ENCODE results near the gene HSPG2.
"Not testable (repeated sequence)": the region's sequence is repeated elsewhere in the genome, so short reads cannot be mapped to it uniquely, and the experiment has no call there.

Gene HSPG2

GRCh38 chr1:21937034-21937371 lies at the start of gene HSPG2:
Gene HSPG2 (minus strand): TSS chr1:21937310. CDS start chr1:21937217, 93 bp downstream.
- in situ Hi-C loops (cut with HindIII; ENCODE audit: low sequenced_read_pairs): loop anchor here (5.0 kb wide), 1 partner anchor 50 kb away; no protein-coding TSS in a partner anchor
- no peak for DNase-seq (ENCODE audit: low read depth)
- peak within 1 kb of the TSS; percentile 53 for H3K4me3 ChIP-seq (ENCODE audit: low read depth, low read length)
- no peak for TF ChIP-seq CTCF (IDR thresholded peaks at IDR 0.05; ENCODE audit: low read depth, low read length, missing control alignments)

GRCh38 chr1:21986386-21986785 lies 49.3 kb upstream of the HSPG2 start:
- DNase-seq (ENCODE audit: low read depth); H3K4me3 ChIP-seq (ENCODE audit: low read depth, low read length); in situ Hi-C loops (cut with HindIII; ENCODE audit: low sequenced_read_pairs): not testable (repeated sequence)

- in situ Hi-C loops (cut with HindIII; ENCODE audit: low sequenced_read_pairs); H3K4me3 ChIP-seq (ENCODE audit: low read depth, low read length): not testable (repeated sequence)
Observed at GRCh38 chr1:21985893-21986292, 48.8 kb upstream of the HSPG2 start.

GRCh38 chr1:21983539-21983938 lies 46.4 kb upstream of the HSPG2 start:
- in situ Hi-C loops (cut with HindIII; ENCODE audit: low sequenced_read_pairs); DNase-seq (ENCODE audit: low read depth): not testable (repeated sequence)

More at GRCh38 chr1:21985893-21986292, 48.8 kb upstream of the HSPG2 start:
- not testable (repeated sequence) for DNase-seq (ENCODE audit: low read depth)

GRCh38 chr1:21982122-21982521 lies 45.0 kb upstream of the HSPG2 start:
- DNase-seq (ENCODE audit: low read depth); H3K4me3 ChIP-seq (ENCODE audit: low read depth, low read length); in situ Hi-C loops (cut with HindIII; ENCODE audit: low sequenced_read_pairs): not testable (repeated sequence)

More at GRCh38 chr1:21983539-21983938, 46.4 kb upstream of the HSPG2 start:
- H3K4me3 ChIP-seq (ENCODE audit: low read depth, low read length): not testable (repeated sequence)

GRCh38 chr1:21981253-21981652 lies 44.1 kb upstream of the HSPG2 start:
- DNase-seq (ENCODE audit: low read depth); in situ Hi-C loops (cut with HindIII; ENCODE audit: low sequenced_read_pairs); H3K4me3 ChIP-seq (ENCODE audit: low read depth, low read length): not testable (repeated sequence)

GRCh38 chr1:21980515-21981220 lies 43.6 kb upstream of the HSPG2 start:
- H3K4me3 ChIP-seq (ENCODE audit: low read depth, low read length); in situ Hi-C loops (cut with HindIII; ENCODE audit: low sequenced_read_pairs); DNase-seq (ENCODE audit: low read depth): not testable (repeated sequence)

- in situ Hi-C loops (cut with HindIII; ENCODE audit: low sequenced_read_pairs); H3K4me3 ChIP-seq (ENCODE audit: low read depth, low read length); DNase-seq (ENCODE audit: low read depth): not testable (repeated sequence)
Observed at GRCh38 chr1:21978209-21978608, 41.1 kb upstream of the HSPG2 start.

GRCh38 chr1:21976703-21977239 lies 39.7 kb upstream of the HSPG2 start, which contains the start of gene CELA3B:
Gene CELA3B (plus strand): TSS chr1:21977022. CDS start chr1:21977040, 18 bp downstream.
- in situ Hi-C loops (cut with HindIII; ENCODE audit: low sequenced_read_pairs); H3K4me3 ChIP-seq (ENCODE audit: low read depth, low read length); DNase-seq (ENCODE audit: low read depth): not testable (repeated sequence)

GRCh38 chr1:21975296-21975695 lies 38.2 kb upstream of the HSPG2 start:
- in situ Hi-C loops (cut with HindIII; ENCODE audit: low sequenced_read_pairs); DNase-seq (ENCODE audit: low read depth); H3K4me3 ChIP-seq (ENCODE audit: low read depth, low read length): not testable (repeated sequence)

- H3K4me3 ChIP-seq (ENCODE audit: low read depth, low read length); DNase-seq (ENCODE audit: low read depth); in situ Hi-C loops (cut with HindIII; ENCODE audit: low sequenced_read_pairs): not testable (repeated sequence)
Observed at GRCh38 chr1:21974699-21975098, 37.6 kb upstream of the HSPG2 start.

- H3K4me3 ChIP-seq (ENCODE audit: low read depth, low read length); in situ Hi-C loops (cut with HindIII; ENCODE audit: low sequenced_read_pairs): not testable (repeated sequence)
Observed at GRCh38 chr1:21973948-21974347, 36.8 kb upstream of the HSPG2 start.

GRCh38 chr1:21972973-21973441 lies 35.9 kb upstream of the HSPG2 start:
- in situ Hi-C loops (cut with HindIII; ENCODE audit: low sequenced_read_pairs); DNase-seq (ENCODE audit: low read depth); H3K4me3 ChIP-seq (ENCODE audit: low read depth, low read length): not testable (repeated sequence)

More at GRCh38 chr1:21973948-21974347, 36.8 kb upstream of the HSPG2 start:
- DNase-seq (ENCODE audit: low read depth): not testable (repeated sequence)

GRCh38 chr1:21970523-21970922 lies 33.4 kb upstream of the HSPG2 start:
- DNase-seq (ENCODE audit: low read depth); in situ Hi-C loops (cut with HindIII; ENCODE audit: low sequenced_read_pairs); H3K4me3 ChIP-seq (ENCODE audit: low read depth, low read length): not testable (repeated sequence)

GRCh38 chr1:21969066-21969465 lies 32.0 kb upstream of the HSPG2 start:
- H3K4me3 ChIP-seq (ENCODE audit: low read depth, low read length); DNase-seq (ENCODE audit: low read depth): not testable (repeated sequence)
- in situ Hi-C loops (cut with HindIII; ENCODE audit: low sequenced_read_pairs): loop anchor here (10.0 kb wide), 1 partner anchor 244 kb away; no protein-coding TSS in a partner anchor

GRCh38 chr1:21967216-21967615 lies 30.1 kb upstream of the HSPG2 start:
- not testable (repeated sequence) for DNase-seq (ENCODE audit: low read depth)
- in situ Hi-C loops (cut with HindIII; ENCODE audit: low sequenced_read_pairs): loop anchor here (10.0 kb wide), 1 partner anchor 242 kb away; no protein-coding TSS in a partner anchor

More at GRCh38 chr1:21967216-21967615, 30.1 kb upstream of the HSPG2 start:
- H3K4me3 ChIP-seq (ENCODE audit: low read depth, low read length): not testable (repeated sequence)

All from astrocyte of the cerebellum (primary cell).